SU-DHL-6 (cell line): ENCODE measurements around the gene CHMP6.

ENCODE experiments used
- H2AFZ ChIP-seq: fragments of 200-600 bp; sonication (generic); 2 replicates; pipeline ENCODE4 v1.6.1; 2014; ENCODE audit warnings: low read depth, mild to moderate bottlenecking, moderate library complexity, mixed read lengths, antibody characterized with exemption, low read length; ENCODE audit not compliant: severe bottlenecking
- H3F3A ChIP-seq: fragments of 200-600 bp; shearing (Covaris generic); 2 replicates; pipeline ENCODE4 v1.6.0; 2016; ENCODE audit warnings: antibody characterized with exemption, mild to moderate bottlenecking; ENCODE audit not compliant: insufficient read depth
- H3K27ac ChIP-seq: fragments of 200-600 bp; sonication (generic); 2 replicates; pipeline ENCODE4 v1.5.1; 2016; ENCODE audit warnings: low read depth, mild to moderate bottlenecking, low read length, moderate library complexity, mixed read lengths
- H3K27me3 ChIP-seq: fragments of 200-600 bp; sonication (generic), shearing (Covaris generic); 2 replicates; pipeline ENCODE4 v1.6.0; 2014; ENCODE audit warnings: mild to moderate bottlenecking, low read length
- H3K36me3 ChIP-seq: fragments of 200-600 bp; sonication (generic); 2 replicates; pipeline ENCODE4 v1.6.1; 2014; ENCODE audit warnings: mild to moderate bottlenecking, low read length, mixed read lengths
- H3K4me2 ChIP-seq: fragments of 300-600, 200-600 bp; shearing (Covaris generic), sonication (generic); 2 replicates; pipeline ENCODE4 v1.6.0; 2014; ENCODE audit warnings: low read length, low read depth, mild to moderate bottlenecking; ENCODE audit not compliant: poor library complexity, severe bottlenecking
- H3K4me3 ChIP-seq: fragments of 200-600 bp; sonication (generic); 2 replicates; pipeline ENCODE4 v1.5.1; 2014; ENCODE audit warnings: antibody characterized with exemption, low read length, mild to moderate bottlenecking, mixed read lengths; ENCODE audit not compliant: insufficient read depth, poor library complexity, severe bottlenecking
- H3K79me2 ChIP-seq: fragments of 200-600 bp; sonication (generic); 2 replicates; pipeline ENCODE4 v1.6.1; 2014; ENCODE audit warnings: mild to moderate bottlenecking, low read length, moderate library complexity; ENCODE audit not compliant: insufficient read depth
- H3K9ac ChIP-seq: fragments of 200-600 bp; sonication (generic); 2 replicates; pipeline ENCODE4 v1.7.0; 2014; ENCODE audit warnings: mild to moderate bottlenecking, low read length
- H3K9me2 ChIP-seq: fragments of 200-600 bp; sonication (generic); replicated peaks from 2 replicates; pipeline ENCODE4 v1.6.1; 2014; ENCODE audit warnings: low read length; ENCODE audit not compliant: insufficient read depth
- H3K9me3 ChIP-seq: fragments of 200-600 bp; sonication (generic); 2 replicates; pipeline ENCODE4 v1.6.1; 2014; ENCODE audit warnings: low read length, mixed read lengths; ENCODE audit not compliant: insufficient read depth
- H4K20me1 ChIP-seq: fragments of 200-600 bp; sonication (generic); 2 replicates; pipeline ENCODE4 v1.6.1; 2014; ENCODE audit warnings: low read depth, mild to moderate bottlenecking, antibody characterized with exemption, low read length, moderate library complexity, mixed read lengths
- EZH2phosphoT487 ChIP-seq: fragments of 200-600 bp; sonication (generic), shearing (Covaris generic); conservative IDR thresholded peaks from 2 replicates; pipeline ENCODE4 v1.6.1; 2018; ENCODE audit warnings: mild to moderate bottlenecking, antibody characterized with exemption, low read length, moderate library complexity, mixed read lengths
- TF ChIP-seq, protein P1 (sequence below): fragments of 200-600 bp; sonication (generic); IDR thresholded peaks from one replicate; pipeline ENCODE4 v1.5.1; 2017; ENCODE audit warnings: antibody characterized with exemption, mild to moderate bottlenecking, low read length, moderate library complexity; ENCODE audit not compliant: insufficient read depth, poor library complexity, severe bottlenecking

Gene CHMP6

DNA sequence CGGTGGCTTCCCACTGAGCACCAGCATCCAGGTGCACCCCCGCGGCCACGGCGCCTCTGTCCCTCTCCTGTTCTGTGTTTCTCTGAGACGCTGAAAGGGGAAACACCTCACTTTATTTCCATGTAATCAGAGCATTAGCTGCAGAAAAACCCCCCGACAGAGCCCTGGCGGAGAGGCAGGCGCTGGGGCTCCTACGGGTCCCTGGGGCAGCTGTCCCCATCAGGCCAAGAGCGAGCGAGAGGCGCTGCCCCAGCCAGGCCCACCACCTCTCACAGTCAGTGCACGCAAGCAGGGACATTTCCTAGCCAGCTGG, 27.1 kb upstream of the CHMP6 start:
- TF ChIP-seq, protein P1, sequence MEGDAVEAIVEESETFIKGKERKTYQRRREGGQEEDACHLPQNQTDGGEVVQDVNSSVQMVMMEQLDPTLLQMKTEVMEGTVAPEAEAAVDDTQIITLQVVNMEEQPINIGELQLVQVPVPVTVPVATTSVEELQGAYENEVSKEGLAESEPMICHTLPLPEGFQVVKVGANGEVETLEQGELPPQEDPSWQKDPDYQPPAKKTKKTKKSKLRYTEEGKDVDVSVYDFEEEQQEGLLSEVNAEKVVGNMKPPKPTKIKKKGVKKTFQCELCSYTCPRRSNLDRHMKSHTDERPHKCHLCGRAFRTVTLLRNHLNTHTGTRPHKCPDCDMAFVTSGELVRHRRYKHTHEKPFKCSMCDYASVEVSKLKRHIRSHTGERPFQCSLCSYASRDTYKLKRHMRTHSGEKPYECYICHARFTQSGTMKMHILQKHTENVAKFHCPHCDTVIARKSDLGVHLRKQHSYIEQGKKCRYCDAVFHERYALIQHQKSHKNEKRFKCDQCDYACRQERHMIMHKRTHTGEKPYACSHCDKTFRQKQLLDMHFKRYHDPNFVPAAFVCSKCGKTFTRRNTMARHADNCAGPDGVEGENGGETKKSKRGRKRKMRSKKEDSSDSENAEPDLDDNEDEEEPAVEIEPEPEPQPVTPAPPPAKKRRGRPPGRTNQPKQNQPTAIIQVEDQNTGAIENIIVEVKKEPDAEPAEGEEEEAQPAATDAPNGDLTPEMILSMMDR: no peak
- no peak for TF ChIP-seq EZH2phosphoT487
- Histone ChIP-seq H3K9me3 (no peaks in the 10 kb centered on the region), H3K4me3 (no peak overlapping the region), H3F3A (no peaks in the 10 kb centered on the region), H3K9ac (no peak overlapping the region), H3K4me2 (no peak overlapping the region), H3K9me2 (no peaks in the 10 kb centered on the region), H3K27me3 (no peaks in the 10 kb centered on the region), H3K79me2 (no peaks in the 10 kb centered on the region), H2AFZ (no peak overlapping the region), H4K20me1 (no peaks in the 10 kb centered on the region), H3K27ac (no peak overlapping the region), H3K36me3 (no peaks in the 10 kb centered on the region)

- H3K9ac ChIP-seq: no peak overlapping the region
- H3F3A ChIP-seq: no peaks in the 10 kb centered on the region
- H4K20me1 ChIP-seq: no peaks in the 10 kb centered on the region
- H3K4me3 ChIP-seq: no peak overlapping the region
- no peaks in the 10 kb centered on the region for H3K79me2 ChIP-seq
- H2AFZ ChIP-seq: no peak overlapping the region
- H3K36me3 ChIP-seq: no peaks in the 10 kb centered on the region
- H3K4me2 ChIP-seq: no peak overlapping the region
- no peaks in the 10 kb centered on the region for H3K27me3 ChIP-seq
- no peaks in the 10 kb centered on the region for H3K9me3 ChIP-seq
- no peaks in the 10 kb centered on the region for H3K9me2 ChIP-seq
- TF ChIP-seq, protein P1: no peak
- TF ChIP-seq EZH2phosphoT487: no peak
- no peak overlapping the region for H3K27ac ChIP-seq
These were observed 26.6 kb upstream of the CHMP6 start for GRCh38 chr17:80964859-80965580.

- Histone ChIP-seq H3K36me3 (no peaks in the 10 kb centered on the region), H3K79me2 (no peaks in the 10 kb centered on the region), H3K9me2 (no peaks in the 10 kb centered on the region), H3K9me3 (no peaks in the 10 kb centered on the region), H4K20me1 (no peaks in the 10 kb centered on the region), H3F3A (no peaks in the 10 kb centered on the region), H3K4me3 (no peak overlapping the region), H3K27ac (no peak overlapping the region), H3K27me3 (no peaks in the 10 kb centered on the region), H2AFZ (no peak overlapping the region), H3K4me2 (no peak overlapping the region), H3K9ac (no peak overlapping the region)
- TF ChIP-seq, protein P1: no peak
- no peak for TF ChIP-seq EZH2phosphoT487
These were observed 26.0 kb upstream of the CHMP6 start for GRCh38 chr17:80965606-80966005.
